ENCODE measurements around the gene B3GNT2.

The B3GNT2 gene

GRCh38 chr2:62206024-62206423 is 10.1 kb downstream of the B3GNT2 start:
- DNase-seq, result no peak

- no peak for DNase-seq
Measured at GRCh38 chr2:62207491-62207890, 11.6 kb downstream of the B3GNT2 start.

- DNase-seq, result no peak
Measured at GRCh38 chr2:62208074-62208757, 12.3 kb downstream of the B3GNT2 start.

- peak; percentile 8 for DNase-seq
Measured at GRCh38 chr2:62208758-62209114, 12.8 kb downstream of the B3GNT2 start.

GRCh38 chr2:62209427-62209991 is 13.6 kb downstream of the B3GNT2 start:
- DNase-seq, result no peak

- no peak for DNase-seq
Measured at GRCh38 chr2:62215306-62216064, 19.6 kb downstream of the B3GNT2 start.

- no peak for DNase-seq
Measured at GRCh38 chr2:62216113-62216512, 20.2 kb downstream of the B3GNT2 start.

- DNase-seq, result peak; percentile 5
Measured at GRCh38 chr2:62216616-62217015, 20.7 kb downstream of the B3GNT2 start.

- DNase-seq, result no peak
Measured at GRCh38 chr2:62217421-62217820, 21.5 kb downstream of the B3GNT2 start.

- DNase-seq, result no peak
Measured at GRCh38 chr2:62217970-62218369, 22.1 kb downstream of the B3GNT2 start.

- DNase-seq, result no peak
Measured at GRCh38 chr2:62219407-62220159, 23.7 kb downstream of the B3GNT2 start.

- no peak for DNase-seq
Measured at GRCh38 chr2:62221141-62221540, 25.2 kb downstream of the B3GNT2 start.

- no peak for DNase-seq
Measured at GRCh38 chr2:62222171-62222570, 26.3 kb downstream of the B3GNT2 start.

GRCh38 chr2:62222674-62223073 is 26.8 kb downstream of the B3GNT2 start:
- no peak for DNase-seq

GRCh38 chr2:62224976-62225375 is 29.1 kb downstream of the B3GNT2 start:
- DNase-seq, result no peak

GRCh38 chr2:62227386-62228075 is 31.6 kb downstream of the B3GNT2 start:
- DNase-seq, result no peak

- no peak for DNase-seq
Measured at GRCh38 chr2:62229082-62229605, 33.2 kb downstream of the B3GNT2 start.

- no peak for DNase-seq
Measured at GRCh38 chr2:62231541-62231940, 35.6 kb downstream of the B3GNT2 start.

- DNase-seq, result no peak
Measured at GRCh38 chr2:62234755-62235655, 39.1 kb downstream of the B3GNT2 start.

- DNase-seq, result no peak
Measured at GRCh38 chr2:62236499-62236898, 40.6 kb downstream of the B3GNT2 start.

- no peak for DNase-seq
Measured at GRCh38 chr2:62238236-62238635, 42.3 kb downstream of the B3GNT2 start.

- DNase-seq, result no peak
Measured at GRCh38 chr2:62240546-62240945, 44.6 kb downstream of the B3GNT2 start.

Measured in NK-92 treated with Interleukin-12 subunit alpha and Interleukin-12 subunit beta, amount 100 ng/mL, for 24 hours (cell line).